Vagina (tissue), 2 donors: ENCODE measurements around the gene SERINC1.

Experiments used
- POLR2A ChIP-seq, 2 donors: fragments of 450-650 bp; IDR thresholded peaks; one replicate each; pipeline ENCODE4 v1.6.1; 2017; ENCODE audit warnings: antibody characterized with exemption in 2 of 2, mild to moderate bottlenecking in 2 of 2, moderate library complexity in 2 of 2
- POLR2AphosphoS5 ChIP-seq, 2 donors: sonication (generic); formaldehyde crosslinking; IDR thresholded peaks; one replicate each; pipeline ENCODE4 v1.9.0; 2017; ENCODE audit warnings: antibody characterized with exemption in 2 of 2, mild to moderate bottlenecking in 2 of 2, low read depth in 1 of 2; ENCODE audit not compliant: insufficient read depth in 1 of 2
- TF ChIP-seq, protein P1 (sequence below), 3 experiments: fragments of 450-650 bp in 2 of 3; fragments of 200-600 bp in 1 of 3; sonication (generic) in 1 of 3; IDR thresholded peaks; one replicate each; pipeline ENCODE4 v1.5.1; 2017 to 2019; ENCODE audit warnings: antibody characterized with exemption in 3 of 3, mild to moderate bottlenecking in 2 of 3, moderate library complexity in 2 of 3

DNA sequence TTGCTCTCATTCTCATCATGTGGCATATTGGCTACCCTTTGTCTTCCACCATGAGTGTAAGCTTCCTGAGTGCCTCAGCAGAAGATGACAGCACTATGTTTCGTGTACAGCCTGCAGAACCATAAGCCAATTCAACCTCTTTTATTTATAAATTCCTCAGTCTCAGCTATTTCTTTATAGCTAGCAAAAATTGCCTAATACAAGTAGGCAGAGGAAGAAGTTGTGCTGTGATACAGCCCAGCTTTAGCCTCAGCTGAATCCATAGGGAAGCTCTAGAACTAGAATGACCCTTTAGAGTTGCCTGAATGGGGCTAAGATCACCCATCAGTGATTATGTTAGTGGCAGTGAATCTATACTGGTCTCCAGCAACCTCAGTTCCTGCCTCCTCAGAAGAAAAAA lies 19.0 kb upstream of the SERINC1 start:
- TF ChIP-seq, protein P1, sequence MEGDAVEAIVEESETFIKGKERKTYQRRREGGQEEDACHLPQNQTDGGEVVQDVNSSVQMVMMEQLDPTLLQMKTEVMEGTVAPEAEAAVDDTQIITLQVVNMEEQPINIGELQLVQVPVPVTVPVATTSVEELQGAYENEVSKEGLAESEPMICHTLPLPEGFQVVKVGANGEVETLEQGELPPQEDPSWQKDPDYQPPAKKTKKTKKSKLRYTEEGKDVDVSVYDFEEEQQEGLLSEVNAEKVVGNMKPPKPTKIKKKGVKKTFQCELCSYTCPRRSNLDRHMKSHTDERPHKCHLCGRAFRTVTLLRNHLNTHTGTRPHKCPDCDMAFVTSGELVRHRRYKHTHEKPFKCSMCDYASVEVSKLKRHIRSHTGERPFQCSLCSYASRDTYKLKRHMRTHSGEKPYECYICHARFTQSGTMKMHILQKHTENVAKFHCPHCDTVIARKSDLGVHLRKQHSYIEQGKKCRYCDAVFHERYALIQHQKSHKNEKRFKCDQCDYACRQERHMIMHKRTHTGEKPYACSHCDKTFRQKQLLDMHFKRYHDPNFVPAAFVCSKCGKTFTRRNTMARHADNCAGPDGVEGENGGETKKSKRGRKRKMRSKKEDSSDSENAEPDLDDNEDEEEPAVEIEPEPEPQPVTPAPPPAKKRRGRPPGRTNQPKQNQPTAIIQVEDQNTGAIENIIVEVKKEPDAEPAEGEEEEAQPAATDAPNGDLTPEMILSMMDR (IDR thresholded peaks at IDR 0.05): no peak
- no peak for TF ChIP-seq POLR2A (IDR thresholded peaks at IDR 0.05)
- no peak for TF ChIP-seq POLR2AphosphoS5 (IDR thresholded peaks at IDR 0.05; ENCODE audit: insufficient read depth in 1 of 2, low read depth in 1 of 2)
